HG03432 (cell line): ENCODE results near the gene CCDC141.

Source experiments
- ATAC-seq: cut with Tn5 transposase; IDR thresholded peaks from one replicate; pipeline ENCODE4 v1.9.1; 2021; ENCODE audit warnings: mild to moderate bottlenecking, moderate library complexity; ENCODE audit not compliant: unreplicated experiment

CCDC141 gene

DNA sequence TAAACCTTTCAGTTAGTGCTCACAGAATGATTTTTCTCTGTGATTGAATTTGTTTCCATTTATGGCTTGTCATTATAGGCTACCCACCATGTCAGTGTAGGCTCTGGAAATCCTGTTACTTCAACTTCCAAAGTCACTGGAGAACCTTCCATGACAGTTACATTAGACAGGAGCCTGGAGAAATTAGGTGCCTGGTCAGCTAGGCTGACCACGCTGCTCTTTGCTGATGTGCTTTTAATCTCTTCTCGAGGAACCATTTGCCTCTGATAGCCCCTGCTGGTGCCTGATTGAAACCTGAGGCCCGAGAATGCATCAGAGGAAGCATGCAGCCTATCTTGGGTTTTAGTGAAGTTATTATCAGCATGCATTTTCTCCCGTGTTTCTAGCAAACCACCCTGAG, 213.1 kb downstream of the CCDC141 start:
- no peak for ATAC-seq

DNA sequence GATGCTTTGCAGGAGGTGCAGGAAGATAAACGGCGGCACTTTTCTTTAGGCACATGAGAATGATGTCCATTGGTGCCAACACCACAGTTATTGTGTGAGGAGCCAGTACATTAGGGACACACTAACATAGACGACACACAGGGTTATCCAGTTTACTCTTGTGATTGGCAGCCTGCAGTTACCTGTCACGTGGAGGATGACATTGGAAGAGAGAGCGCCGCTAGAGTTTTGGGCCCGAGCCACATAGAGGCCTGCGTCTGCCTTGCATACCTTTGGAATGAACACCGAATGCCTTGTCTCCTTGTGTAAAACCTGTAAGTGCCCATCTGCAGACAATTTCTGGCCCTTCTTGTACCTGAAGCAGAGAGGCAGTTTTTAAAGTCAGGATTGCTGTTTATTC, 215.9 kb downstream of the CCDC141 start:
- ATAC-seq = no peak

DNA sequence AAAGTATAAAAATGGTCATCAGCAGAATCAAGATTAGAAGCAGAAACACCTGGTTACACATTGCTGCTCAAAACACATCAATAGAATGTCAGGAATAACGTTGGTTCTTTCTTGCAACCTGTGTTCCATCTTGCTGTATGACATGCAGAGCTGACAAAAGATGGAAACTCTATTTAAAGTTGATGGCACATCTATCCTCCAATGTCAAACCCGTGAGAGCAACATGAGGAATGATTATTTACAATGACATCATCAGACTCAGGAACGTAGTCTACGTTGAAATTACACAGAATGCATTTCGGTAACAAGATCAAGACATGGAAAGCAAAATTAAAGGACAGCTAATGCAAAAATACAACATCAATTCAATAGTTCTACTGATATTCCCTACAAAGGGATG, 216.6 kb downstream of the CCDC141 start:
- ATAC-seq = no peak

DNA sequence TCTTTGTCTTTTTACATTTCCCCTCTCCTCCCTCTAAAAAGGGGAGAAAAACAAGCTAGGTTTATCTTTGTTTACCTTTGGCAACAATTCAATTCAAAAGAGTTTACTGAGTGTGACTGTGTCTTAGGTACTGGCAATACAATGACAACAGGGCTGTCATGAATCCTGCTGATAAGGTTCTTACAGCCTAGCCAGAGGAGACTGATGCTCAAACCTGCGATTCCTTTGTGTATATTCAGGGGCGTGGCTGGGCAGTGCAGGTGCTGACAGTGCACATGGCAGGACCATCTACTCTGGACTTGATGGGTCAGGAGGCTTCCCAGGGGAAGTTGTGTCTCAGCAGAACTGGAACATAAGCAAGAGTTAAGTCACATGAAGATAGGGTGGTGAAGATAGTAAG, 219.5 kb downstream of the CCDC141 start:
- ATAC-seq = no peak

DNA sequence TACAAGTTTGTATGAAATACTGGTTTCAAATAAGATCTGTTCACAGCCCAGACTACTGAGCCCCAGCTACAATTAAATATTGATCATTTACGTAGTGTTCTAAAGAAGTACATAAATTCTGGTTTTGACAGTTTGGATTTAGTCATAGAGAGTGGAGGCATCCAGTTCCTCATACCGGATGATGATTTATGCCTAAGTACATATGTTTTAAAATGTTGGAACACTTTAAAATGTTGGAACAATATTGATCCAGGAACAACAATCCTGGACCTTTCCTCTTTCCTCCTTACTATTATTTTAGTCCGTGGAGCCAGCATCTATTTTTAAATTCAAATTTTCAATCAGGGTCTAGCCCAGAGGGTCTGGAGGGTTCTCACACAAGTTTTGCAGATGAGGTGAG, 220.0 kb downstream of the CCDC141 start:
- ATAC-seq = no peak

DNA sequence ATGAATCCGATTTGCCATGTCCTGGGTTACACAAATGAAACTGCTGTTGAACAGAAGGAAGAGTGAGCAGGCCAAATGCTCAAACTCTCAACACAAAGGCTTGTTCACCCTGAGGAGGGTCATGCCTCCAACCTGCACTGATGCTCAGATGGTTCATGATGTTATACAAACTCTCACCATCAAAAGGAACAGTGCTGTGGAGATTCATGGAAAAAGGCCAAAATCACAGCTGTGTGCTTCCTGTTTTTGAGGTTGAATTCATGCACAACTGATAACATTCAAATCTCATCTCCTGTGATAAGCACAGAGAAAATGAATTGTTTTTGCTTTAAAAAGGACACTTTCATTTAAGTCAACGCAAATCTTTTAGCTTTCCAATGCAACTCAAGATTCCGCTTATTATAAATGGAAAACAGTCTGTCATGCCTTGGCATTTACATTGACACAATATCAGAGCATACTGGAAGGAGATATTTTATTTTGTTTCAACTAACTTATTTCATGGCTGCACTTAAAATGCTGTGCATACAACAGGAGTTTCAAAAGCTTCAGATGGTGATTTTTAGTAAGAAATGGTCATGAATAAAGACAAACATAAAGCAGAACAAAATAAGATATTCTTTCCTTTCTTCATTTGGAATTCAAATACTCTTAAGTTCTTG, 220.5 kb downstream of the CCDC141 start:
- no peak for ATAC-seq

DNA sequence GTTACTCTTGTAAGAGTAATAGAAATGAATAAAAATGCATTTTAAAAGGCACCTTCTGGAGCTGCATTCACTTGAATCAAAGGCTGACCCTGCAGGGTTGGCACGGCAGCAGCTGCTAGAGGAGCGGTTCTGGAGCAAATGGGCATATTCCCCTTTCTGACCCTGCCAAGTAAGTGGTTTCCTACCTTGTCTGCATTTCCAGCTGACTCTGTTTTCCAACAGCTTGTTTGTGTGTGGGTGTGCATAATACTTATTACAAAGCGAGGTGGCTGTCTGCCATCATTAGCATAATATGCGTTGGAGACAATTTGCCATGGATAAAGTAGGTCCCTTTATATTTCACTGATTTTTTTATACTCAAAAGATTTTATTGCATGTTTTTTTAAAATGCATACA, 221.5 kb downstream of the CCDC141 start:
- no peak for ATAC-seq

DNA sequence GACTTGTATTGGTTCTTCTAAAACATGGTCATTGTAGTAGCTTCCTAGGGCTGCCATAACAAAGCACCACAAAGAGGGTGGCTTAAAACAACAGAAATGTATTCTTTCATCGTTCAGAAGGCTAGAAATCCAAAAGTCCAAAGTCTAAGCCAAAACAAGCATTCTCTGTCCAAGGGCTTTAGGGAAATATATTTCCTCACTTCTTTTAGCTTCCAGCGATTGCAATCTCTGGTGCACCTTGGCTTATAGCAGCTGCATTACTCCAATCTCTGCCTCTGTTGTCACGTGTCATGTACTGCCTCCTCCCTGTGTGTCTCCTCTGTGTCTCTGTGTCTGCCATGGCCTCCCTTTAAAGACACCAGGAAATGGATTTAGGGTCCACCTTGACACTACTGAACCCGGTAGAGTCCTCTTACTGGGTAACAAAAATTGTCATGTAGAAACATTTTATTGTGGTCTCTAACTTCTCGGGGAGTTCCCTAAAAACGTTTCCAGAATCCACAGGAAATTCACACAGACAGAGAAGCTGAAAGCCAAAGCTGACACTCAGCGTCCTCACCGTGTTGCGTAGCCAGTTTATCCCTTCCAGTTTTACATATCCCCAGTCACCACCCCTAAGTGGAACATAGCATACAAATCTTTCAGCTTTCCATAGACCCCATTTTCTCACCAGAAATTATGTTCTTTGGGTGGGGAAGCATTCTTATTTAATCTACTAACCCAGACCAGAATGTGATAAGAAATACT, 222.0 kb downstream of the CCDC141 start:
- ATAC-seq = no peak

DNA sequence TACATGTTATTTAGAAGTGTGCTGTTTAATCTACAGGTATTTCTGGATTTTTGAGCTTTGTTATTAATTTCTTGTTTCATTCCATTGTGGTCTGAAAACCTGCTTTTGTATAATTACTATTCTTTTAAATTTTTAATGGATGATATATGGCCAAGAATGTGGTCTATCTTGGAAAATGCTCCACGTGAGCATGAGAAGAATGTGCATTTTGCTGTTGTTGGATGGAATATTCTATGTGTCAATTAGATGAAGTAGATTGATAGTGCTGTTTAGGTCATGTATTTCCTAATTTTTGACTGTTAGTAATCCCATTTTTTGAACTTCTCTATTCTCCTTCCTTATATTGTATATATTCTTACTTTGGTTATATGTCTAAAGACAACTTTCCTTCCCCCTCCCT, 222.8 kb downstream of the CCDC141 start:
- ATAC-seq = no peak

DNA sequence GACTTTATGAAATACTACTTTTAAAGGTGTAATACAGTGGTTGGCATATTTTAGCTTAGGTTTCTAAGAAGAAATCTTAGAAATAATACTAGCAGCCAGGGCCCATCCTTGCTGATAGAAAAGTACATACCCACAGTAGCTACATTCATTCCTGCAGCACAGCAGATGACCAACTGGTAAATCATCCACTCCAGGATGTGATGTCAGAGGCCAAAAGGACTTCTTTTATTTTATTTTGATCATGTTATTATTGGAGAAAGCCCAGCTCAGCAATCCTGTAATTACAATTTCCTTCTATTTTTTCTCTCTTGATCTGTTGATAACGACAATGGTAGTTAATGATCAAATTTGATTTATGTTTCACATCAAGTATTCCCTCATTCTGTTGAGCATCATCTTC, 224.8 kb downstream of the CCDC141 start:
- ATAC-seq = no peak

DNA sequence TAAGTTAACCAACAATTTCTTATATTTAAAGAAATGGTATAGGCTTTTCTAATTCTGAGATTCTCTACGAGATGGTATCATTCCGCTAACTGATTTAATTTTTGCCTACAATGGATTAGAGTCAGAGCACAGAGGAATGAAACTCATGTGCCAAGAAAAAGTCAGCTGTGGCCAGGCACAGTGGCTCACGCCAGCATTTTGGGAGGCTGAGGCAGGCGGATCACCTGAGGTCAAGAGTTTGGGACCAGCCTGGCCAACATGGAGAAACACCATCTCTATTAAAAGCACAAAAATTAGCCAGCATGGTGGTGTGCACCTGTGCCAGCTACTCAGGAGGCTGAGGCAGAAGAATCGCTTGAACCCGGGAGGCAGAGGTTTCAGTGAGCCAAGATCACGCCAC, 225.8 kb downstream of the CCDC141 start:
- no peak for ATAC-seq

DNA sequence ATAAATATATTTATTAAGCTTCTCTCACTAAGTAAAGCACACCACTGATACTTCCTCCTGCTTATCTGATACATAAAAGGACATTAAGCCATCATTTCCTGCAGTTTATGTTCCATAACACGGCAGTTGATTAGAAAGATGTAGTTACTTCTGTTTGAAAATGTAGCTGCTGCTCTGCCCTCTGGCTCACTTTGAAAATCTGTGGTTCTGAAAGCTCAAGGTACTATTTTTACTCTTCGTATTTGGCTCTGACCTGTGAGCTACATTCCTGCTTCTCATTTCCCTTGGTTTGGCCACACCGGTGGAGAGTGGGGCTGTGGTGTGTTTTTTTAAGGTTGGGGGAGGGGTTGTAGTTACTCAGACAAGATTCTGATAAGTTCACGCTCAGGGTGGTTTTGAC, 229.9 kb downstream of the CCDC141 start:
- ATAC-seq = peak; percentile 93

DNA sequence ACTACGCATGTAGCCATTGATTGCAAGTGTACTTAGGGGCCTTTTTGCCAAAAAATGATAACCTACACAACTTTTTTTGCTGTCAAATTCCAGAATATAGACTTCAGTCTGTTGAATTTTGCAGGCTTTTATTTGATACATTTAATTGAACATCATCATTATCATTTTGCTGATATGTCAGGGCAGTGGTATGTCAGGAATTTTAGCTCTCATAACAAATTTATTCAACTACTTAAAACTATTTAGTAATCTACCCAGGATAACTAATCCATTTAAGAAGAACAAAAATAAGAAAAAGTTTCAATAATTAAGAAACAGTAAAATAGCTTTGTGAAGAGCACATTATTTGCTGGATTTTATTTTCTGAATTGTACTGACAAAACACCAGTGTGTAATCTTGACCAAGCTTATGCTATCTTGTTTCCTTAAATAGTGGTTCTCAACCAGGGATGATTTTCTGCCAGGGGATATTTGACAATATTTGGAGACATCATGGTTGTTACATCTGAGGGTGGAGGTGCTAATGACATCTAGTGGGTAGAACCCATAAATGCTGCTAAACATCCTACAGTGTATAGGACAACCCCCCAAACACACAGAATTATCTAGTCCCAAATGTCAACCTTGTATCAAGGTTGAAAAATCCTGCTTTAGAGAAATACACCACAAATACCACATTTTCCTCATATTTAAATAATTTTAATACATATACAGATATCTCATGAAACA, 230.6 kb downstream of the CCDC141 start:
- peak; percentile 42 for ATAC-seq

DNA sequence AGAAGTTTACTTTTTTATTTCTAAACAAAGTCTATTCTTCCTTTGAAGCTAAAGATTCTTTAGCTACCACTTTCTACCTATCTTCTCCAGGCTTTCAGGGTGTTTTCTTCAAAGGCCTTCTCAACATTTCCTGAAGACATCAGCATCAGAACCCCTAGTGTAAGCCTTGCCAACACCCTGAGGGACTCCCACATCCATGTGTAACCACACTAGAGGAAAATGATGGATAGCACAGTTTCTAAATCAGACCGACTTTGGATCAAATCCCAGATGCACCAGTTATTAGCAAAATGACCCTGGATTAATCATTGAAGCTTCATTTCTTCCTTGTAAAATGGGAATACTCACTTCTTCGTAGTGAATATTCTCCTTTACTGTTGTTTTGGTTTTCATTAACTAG, 238.0 kb downstream of the CCDC141 start:
- ATAC-seq = no peak

DNA sequence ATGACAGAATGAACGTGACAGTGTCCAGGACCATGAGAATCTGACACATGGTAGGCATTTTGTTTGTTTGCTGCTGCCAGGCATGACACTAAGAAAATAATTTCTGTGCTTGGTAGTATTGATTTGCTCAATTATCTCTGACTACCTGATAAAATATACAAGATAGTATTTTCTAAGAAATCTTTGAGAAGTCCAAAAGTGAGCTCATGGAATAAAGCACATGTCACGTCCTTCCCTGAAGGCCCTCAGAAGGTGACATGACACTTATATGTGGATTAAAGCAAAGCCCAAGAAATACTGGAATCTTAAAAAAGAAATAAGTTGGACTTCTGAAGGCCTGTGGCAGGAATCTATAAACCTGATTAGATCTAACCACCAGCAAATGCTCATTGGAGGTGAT, 238.9 kb downstream of the CCDC141 start:
- no peak for ATAC-seq

DNA sequence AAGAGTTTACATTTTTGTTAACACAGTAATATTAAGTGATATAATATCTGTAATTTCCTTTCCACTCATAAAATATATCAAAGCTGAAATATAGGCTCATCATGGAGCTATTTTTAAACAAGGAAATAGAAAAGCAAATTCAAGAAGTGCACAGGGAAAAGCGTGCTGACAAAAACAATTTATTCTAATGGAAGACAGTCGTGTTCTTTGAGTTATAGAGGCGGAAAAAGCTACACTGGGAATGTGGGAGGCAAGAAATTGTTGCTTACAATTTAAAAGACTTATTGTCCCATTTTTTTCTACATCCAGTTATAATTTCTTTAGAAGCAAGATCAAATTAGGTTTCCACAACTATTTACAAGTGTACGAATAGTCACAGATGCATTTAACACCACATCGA, 239.5 kb downstream of the CCDC141 start:
- no peak for ATAC-seq

DNA sequence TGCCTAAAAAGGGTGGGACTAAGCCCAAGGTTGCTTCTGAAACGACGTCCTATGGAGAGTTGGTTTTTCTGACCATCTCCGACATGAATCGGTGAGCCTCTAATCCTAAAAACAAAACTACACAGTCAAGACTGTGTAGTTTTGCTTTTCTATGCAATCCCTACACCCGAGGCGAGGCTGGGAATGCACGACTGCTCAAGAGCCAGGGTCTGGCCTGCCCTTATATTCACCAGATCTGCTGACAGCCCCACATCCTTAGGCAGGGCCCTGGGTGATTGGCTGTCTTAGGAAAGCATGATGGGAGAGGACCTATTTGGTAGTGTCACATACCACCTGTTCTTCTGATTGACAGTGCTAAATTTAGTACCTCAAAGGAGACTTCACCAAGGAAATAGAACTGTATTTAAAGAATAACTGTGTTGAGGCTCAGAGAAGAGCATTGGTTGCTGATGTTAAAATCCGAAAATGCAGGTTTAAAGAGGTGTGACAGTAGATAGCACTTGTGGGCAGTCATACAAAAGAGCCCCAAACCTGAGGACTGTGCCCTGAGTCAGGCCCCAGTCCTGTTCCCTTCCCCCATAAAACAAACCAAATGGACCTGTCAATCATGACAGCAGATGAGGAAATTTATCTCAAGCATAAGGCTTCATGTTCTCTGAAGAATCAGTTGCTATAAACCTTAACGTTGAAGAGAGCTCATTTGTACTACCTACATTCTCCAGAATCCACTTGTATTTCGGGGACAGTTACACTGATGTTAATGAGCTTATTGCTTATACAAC, 242.5 kb downstream of the CCDC141 start, which contains the start of gene TTN:
TSS of gene TTN (minus strand) at position 197 of the 782 bp plus-strand sequence. CDS start 2,781 bp downstream, outside the sequence.
- no peak for ATAC-seq

DNA sequence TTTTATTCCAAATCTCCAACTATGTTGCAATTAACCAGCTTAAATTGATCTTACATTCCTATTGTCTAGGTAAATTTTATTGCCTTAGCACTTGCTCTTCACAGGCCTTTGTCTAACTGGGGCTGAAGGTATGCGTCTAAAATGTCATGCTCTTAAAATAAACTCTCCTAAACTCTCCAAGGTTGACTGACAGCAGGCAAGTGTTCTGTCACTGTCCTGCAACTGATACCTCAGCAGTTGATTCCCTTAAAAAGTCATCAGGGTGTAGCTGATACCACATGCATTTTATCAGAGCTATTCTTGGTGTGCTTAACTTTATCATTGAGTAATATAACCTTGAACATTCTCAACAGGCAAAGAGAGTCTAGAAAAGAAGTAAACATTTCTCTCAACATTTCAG, 243.4 kb downstream of the CCDC141 start:
- ATAC-seq = no peak

DNA sequence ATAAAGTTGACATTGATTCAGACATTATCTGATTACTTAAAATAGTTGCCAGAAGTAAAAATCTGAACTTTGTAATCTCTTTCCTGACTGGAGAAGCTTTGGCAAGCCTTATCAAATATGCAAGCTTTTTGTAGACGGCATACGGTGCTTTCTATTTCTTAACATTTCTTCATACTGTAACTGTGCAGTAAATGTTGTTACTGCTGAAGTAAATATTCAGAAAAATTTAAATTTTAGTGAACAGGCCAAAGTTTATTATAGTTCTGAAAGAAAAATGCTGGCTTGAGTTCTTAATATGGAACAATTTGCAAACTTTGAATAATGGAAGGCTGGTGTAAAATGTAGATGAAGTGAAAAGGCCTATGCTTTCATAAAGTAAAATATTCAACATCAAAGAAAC, 244.5 kb downstream of the CCDC141 start:
- no peak for ATAC-seq

DNA sequence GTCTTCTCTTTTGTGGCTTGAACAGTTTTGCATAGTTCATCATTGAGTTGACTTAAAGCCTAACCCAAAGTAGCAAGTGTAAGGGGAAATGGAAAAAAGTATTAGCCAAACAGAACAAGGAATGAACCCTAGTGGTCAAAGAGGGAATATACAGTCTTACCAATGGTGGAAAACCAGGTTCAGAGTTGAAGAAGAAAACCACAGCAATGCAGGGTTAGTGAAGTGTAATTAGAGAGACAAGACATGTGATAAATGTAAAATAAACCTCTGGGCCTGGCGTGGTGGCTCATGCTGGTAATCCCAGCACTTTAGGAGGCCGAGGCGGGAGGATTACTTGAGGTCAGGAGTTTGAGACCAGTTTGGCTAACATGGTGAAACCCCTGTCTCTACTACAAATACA, 245.1 kb downstream of the CCDC141 start:
- ATAC-seq = peak; percentile 85

DNA sequence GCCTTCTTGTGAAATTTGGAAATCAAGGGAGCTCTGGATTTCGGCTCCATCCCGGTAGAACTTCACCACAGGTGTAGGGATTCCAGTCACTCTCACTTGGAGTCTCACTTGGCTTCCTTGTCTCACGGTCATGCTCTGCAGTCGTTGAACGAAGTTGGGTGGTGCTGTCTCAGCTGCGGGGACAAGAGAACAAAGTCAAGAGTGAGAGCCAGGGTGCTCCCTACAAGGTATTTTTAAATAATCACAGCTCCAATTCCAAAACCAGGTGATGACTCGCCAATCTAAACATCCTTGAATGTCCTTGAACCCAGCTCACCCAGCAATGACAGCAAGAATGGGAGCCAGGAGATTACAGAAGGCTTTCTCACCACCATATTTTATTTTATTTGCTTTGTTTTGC, 249.4 kb downstream of the CCDC141 start:
- ATAC-seq = no peak
